Hematopoietic multipotent progenitor cell treated with erythropoietin and hydrocortisone succinate and interleukin-3 and kit ligand, for 15 days (in vitro differentiated cells): Measurements from ENCODE around the gene MKS1.

Source experiments
- DNase-seq: peaks from one replicate; pipeline ENCODE4 v3.0.0-alpha.2; 2015; ENCODE audit warnings: low spot score

The MKS1 gene

DNA sequence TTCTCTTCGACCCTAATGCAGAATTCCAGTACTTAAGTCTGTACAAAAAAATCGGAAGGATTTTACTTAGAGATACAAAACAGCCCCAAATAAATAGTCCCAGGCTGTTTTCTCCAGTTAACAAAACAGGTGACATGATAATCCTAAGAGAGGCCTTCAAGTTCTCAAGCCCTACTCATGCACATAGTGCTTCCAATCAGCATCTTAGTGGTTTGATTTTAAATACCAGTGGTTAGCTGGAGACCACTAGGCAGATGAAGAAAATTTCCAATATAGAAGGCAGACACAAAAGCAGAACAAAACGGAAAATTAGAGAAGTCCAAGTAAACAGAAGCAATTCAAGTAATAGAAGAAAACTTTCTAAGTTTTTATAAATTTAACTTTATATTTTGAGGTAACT, 57.5 kb downstream of the MKS1 start:
- no peak for DNase-seq

GRCh38 chr17:58158181-58158580, 60.9 kb downstream of the MKS1 start:
- no peak for DNase-seq

DNA sequence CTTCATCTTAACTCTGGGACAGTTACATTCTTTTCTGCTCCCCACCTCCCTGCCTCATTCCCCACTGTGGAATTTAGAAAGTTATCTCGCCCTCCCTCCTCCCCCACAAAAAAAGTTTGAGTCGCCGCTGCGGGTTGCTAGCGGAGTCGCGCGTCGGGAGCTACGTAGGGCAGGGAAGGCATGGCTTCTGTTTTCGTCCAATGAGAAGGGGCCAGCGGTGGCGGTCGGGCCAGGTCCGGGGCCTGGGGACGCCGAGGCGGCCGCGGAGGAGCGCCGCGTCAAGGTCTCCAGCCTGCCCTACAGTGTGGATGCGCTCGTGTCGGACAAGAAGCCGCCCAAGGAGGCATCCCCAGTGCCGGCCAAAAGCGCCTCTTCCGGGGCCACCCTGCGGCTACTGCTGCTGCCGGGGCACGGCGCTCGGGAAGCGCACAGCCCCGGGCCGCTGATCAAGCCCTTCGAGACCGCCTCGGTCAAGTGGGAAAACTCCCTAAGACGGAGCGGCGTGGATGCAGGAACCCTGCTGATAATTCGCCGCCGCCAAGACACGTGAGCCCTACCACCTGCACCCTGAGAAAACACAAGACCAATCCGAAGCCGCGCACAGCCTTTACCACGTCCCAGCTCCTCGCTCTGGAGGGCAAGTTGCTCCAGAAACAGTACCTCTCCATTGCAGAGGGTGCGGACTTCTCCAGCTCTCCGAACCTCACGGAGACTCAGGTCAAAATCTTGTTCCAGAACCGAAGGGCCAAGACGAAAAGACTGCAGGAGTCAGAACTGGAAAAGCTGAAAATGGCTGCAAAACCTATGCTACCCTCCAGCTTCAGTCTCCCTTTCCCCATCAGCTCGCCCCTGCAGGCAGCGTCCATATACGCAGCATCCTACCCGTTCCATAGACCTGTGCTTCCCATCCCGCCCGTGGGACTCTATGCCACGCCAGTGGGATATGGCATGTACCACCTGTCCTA, 61.9 kb downstream of the MKS1 start:
- no peak for DNase-seq
